ENCODE data around the gene VARS1.

GRCh38 chr6:31830886-31831335 is 35.4 kb upstream of the VARS1 start:
- TF ChIP-seq TAF1 (IDR thresholded peaks at IDR 0.05; ENCODE audit: borderline replicate concordance, low read depth, low read length) (no peak), POLR2A (IDR thresholded peaks at IDR 0.05; ENCODE audit: low read depth, low read length) (no peak)
